Measurements from ENCODE around the gene PLAU.
"Not testable (repeated sequence)": the region's sequence is repeated elsewhere in the genome, so short reads cannot be mapped to it uniquely, and the experiment has no call there.

The PLAU gene

DNA sequence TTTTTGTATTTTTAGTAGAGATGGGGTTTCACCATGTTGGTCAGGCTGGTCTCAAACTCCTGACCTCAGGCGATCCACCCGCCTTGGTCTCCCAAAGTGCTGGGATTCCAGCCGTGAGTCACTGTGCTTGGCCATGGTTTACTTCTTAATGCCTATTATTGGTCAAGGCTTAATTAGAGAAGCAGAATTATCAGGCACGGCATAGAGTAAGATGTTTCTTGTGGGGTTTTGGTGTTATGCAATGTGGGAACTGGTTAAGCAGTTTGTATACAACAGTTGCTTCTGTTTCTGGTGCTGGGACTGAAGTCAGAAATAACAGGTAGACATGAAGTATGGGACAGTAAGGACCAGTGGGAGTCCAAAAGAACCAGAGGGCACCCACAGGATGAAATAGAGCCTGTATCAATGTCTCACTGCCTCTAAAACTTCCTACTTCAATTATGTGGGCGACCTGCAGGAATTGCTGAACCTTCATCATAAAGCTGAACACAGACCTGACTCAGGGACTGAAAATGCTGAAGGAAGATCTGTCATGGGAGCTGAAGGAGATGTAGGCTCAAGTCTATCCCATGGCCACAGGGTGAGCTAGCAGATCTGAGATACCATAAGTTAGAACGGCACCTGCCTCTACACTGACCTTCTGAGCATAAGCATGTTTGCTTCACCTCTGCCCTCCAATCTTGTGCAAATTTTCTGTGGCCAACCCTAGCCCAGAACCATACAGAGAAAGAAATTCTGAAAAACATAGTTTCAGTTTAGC lies 48.7 kb downstream of the PLAU start:
- TF ChIP-seq, protein P1, sequence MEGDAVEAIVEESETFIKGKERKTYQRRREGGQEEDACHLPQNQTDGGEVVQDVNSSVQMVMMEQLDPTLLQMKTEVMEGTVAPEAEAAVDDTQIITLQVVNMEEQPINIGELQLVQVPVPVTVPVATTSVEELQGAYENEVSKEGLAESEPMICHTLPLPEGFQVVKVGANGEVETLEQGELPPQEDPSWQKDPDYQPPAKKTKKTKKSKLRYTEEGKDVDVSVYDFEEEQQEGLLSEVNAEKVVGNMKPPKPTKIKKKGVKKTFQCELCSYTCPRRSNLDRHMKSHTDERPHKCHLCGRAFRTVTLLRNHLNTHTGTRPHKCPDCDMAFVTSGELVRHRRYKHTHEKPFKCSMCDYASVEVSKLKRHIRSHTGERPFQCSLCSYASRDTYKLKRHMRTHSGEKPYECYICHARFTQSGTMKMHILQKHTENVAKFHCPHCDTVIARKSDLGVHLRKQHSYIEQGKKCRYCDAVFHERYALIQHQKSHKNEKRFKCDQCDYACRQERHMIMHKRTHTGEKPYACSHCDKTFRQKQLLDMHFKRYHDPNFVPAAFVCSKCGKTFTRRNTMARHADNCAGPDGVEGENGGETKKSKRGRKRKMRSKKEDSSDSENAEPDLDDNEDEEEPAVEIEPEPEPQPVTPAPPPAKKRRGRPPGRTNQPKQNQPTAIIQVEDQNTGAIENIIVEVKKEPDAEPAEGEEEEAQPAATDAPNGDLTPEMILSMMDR (IDR thresholded peaks at IDR 0.05; ENCODE audit: extremely low read depth, insufficient read depth, missing control alignments): no peak
- in situ Hi-C loops (cut with MboI; ENCODE audit: low pct_unique_long_range_greater_than_20kb, low sequenced_read_pairs, unreplicated experiment): no loop called here
- no peak for DNase-seq (ENCODE audit: low spot score)

DNA sequence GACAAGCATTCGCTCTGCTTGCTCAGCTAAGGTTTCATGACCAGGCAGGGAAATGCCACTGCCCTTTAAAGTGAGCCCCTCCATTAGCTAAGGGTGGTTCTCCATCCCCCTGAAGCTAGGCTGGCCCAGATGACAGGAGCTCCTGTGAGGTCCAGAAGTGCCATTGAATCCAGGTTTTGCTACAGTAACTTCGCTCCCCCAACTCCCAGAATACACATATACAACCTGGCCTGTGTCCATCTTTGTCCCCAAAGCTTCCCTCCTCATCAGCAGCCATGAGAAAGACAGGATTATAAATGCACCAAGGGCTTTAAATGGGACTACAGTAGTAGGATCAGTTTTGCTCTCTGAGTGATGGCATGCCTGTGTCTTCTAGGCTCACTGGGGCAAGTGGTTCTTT lies 51.5 kb downstream of the PLAU start:
- DNase-seq (ENCODE audit: low spot score): no peak
- TF ChIP-seq, protein P1 (IDR thresholded peaks at IDR 0.05; ENCODE audit: extremely low read depth, insufficient read depth, missing control alignments): no peak
- in situ Hi-C loops (cut with MboI; ENCODE audit: low pct_unique_long_range_greater_than_20kb, low sequenced_read_pairs, unreplicated experiment): no loop called here

DNA sequence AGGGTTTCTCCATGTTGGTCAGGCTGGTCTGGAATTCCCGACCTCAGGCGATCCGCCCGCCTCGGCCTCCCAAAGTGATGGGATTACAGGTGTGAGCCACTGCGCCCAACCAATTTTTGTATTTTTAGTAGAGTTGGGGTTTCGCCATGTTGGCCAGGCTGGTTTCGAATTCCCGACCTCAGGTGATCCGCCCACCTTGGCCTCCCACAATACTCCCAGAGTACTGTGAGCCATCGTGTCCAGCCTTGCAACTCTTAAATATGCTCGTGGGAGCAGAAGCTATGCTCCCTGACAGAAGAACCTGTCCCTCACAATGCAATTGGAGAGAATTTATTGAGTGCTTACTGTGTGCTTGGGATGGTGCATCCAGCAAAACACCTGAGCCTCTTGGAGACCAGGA lies 52.6 kb downstream of the PLAU start:
- DNase-seq (ENCODE audit: low spot score); in situ Hi-C loops (cut with MboI; ENCODE audit: low pct_unique_long_range_greater_than_20kb, low sequenced_read_pairs, unreplicated experiment): not testable (repeated sequence)

- no peak for DNase-seq (ENCODE audit: low spot score)
- in situ Hi-C loops (cut with MboI; ENCODE audit: low pct_unique_long_range_greater_than_20kb, low sequenced_read_pairs, unreplicated experiment): no loop called here
- TF ChIP-seq, protein P1 (IDR thresholded peaks at IDR 0.05; ENCODE audit: extremely low read depth, insufficient read depth, missing control alignments): no peak
These were observed 53.8 kb downstream of the PLAU start for GRCh38 chr10:73964743-73965142.

DNA sequence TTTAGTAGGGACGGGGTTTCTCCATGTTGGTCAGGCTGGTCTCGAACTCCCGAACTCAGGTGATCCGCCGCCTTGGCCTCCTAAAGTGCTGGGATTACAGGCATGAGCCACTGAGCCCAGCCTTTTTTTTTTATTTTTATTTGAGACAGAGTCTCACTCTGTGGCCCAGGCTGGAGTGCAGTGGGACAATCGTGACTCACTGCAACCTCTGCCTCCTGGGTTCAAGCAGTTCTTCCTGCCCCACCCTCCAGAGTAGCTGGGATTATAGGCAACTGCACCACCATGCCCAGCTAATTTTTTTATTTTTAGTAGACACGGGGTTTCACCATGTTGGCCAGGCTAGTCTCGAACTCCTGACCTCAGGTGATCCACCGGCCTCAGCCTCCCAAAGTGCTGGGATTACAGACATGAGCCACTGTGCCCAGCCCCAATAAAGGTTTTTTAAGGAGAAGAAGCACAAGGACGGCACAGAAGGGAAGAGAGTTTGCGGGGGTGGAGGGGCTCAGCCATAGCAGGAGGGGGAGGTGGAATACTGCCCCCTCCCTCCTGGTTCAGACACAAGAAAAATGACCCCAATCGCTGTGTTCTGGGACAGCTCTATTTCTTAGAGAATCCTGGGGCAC lies 54.4 kb downstream of the PLAU start:
- DNase-seq (ENCODE audit: low spot score); in situ Hi-C loops (cut with MboI; ENCODE audit: low pct_unique_long_range_greater_than_20kb, low sequenced_read_pairs, unreplicated experiment): not testable (repeated sequence)

GRCh38 chr10:73965890-73966768 lies 55.2 kb downstream of the PLAU start:
- DNase-seq (ENCODE audit: low spot score): no peak
- in situ Hi-C loops (cut with MboI; ENCODE audit: low pct_unique_long_range_greater_than_20kb, low sequenced_read_pairs, unreplicated experiment): no loop called here
- TF ChIP-seq, protein P1 (IDR thresholded peaks at IDR 0.05; ENCODE audit: extremely low read depth, insufficient read depth, missing control alignments): no peak

GRCh38 chr10:73967022-73967429 lies 56.1 kb downstream of the PLAU start:
- TF ChIP-seq, protein P1 (IDR thresholded peaks at IDR 0.05; ENCODE audit: extremely low read depth, insufficient read depth, missing control alignments): no peak
- in situ Hi-C loops (cut with MboI; ENCODE audit: low pct_unique_long_range_greater_than_20kb, low sequenced_read_pairs, unreplicated experiment): no loop called here
- DNase-seq (ENCODE audit: low spot score): no peak

Measured in GM13977 (cell line).